Astrocyte (in vitro differentiated cells and primary cell): ENCODE measurements around the gene TRIM21. TPM values are rescaled to one million over a fixed set of nuclear protein-coding genes. Genes with fewer than 3 reads are reported as not detected.

ENCODE experiments used
- DNase-seq: peaks from one replicate; pipeline ENCODE4 v3.0.0-alpha.2; 2010; ENCODE audit warnings: low read depth
- FAIRE-seq: peaks from 2 replicates; lab custom pipeline; 2011; peaks lifted over from hg19 to GRCh38; lab: Jason Lieb, UNC
- H2AFZ ChIP-seq: 2 replicates; pipeline ENCODE4 v1.6.0; 2012; ENCODE audit warnings: low read depth, low read length, inconsistent platforms
- H3K27ac ChIP-seq: 2 replicates; pipeline ENCODE4 v1.5.1; 2011; ENCODE audit warnings: low read depth, low read length, inconsistent platforms
- H3K27me3 ChIP-seq: 2 replicates; pipeline ENCODE4 v1.6.0; 2011; ENCODE audit warnings: low read length, inconsistent platforms; ENCODE audit not compliant: insufficient read depth
- H3K36me3 ChIP-seq: 2 replicates; pipeline ENCODE4 v1.5.1; 2011; ENCODE audit warnings: low read length, inconsistent platforms; ENCODE audit not compliant: insufficient read depth
- H3K4me1 ChIP-seq: 2 replicates; pipeline ENCODE4 v1.5.1; 2011; ENCODE audit warnings: low read length, inconsistent platforms; ENCODE audit not compliant: insufficient read depth
- H3K4me2 ChIP-seq: 2 replicates; pipeline ENCODE4 v1.6.0; 2012; ENCODE audit warnings: low read length, inconsistent platforms
- H3K4me3 ChIP-seq: 2 replicates; pipeline ENCODE4 v1.5.1; 2011; ENCODE audit warnings: low read depth, mild to moderate bottlenecking, low read length, inconsistent platforms; ENCODE audit not compliant: insufficient read depth
- H3K79me2 ChIP-seq: 2 replicates; pipeline ENCODE4 v1.6.0; 2012; ENCODE audit warnings: mild to moderate bottlenecking, low read length, inconsistent platforms; ENCODE audit not compliant: insufficient read depth
- H3K9ac ChIP-seq: 2 replicates; pipeline ENCODE4 v1.6.0; 2012; ENCODE audit warnings: mild to moderate bottlenecking, low read length, inconsistent platforms
- H3K9me3 ChIP-seq: 2 replicates; pipeline ENCODE4 v1.5.1; 2012; ENCODE audit warnings: low read depth, mild to moderate bottlenecking, low read length, inconsistent platforms; ENCODE audit not compliant: insufficient read depth
- H4K20me1 ChIP-seq: 2 replicates; pipeline ENCODE4 v1.6.0; 2012; ENCODE audit warnings: low read length, inconsistent platforms; ENCODE audit not compliant: insufficient read depth
- H3K27ac Mint-ChIP-seq: one replicate; pipeline ENCODE4 v1.8.0; 2021; ENCODE audit warnings: mild to moderate bottlenecking, mixed read lengths; ENCODE audit not compliant: unreplicated experiment
- H3K27me3 Mint-ChIP-seq: one replicate; pipeline ENCODE4 v1.8.0; 2021; ENCODE audit warnings: low read depth, mixed read lengths; ENCODE audit not compliant: unreplicated experiment
- H3K36me3 Mint-ChIP-seq: one replicate; pipeline ENCODE4 v1.8.0; 2021; ENCODE audit warnings: low read depth, mixed read lengths; ENCODE audit not compliant: unreplicated experiment
- H3K4me1 Mint-ChIP-seq: one replicate; pipeline ENCODE4 v1.8.0; 2021; ENCODE audit warnings: low read depth, mixed read lengths; ENCODE audit not compliant: unreplicated experiment
- H3K4me3 Mint-ChIP-seq: one replicate; pipeline ENCODE4 v1.8.0; 2021; ENCODE audit warnings: mild to moderate bottlenecking, moderate library complexity, mixed read lengths; ENCODE audit not compliant: unreplicated experiment
- H3K9me3 Mint-ChIP-seq: one replicate; pipeline ENCODE4 v1.8.0; 2021; ENCODE audit warnings: mild to moderate bottlenecking, mixed read lengths; ENCODE audit not compliant: unreplicated experiment
- CTCF ChIP-seq: IDR thresholded peaks from 2 replicates; pipeline ENCODE4 v1.5.1; 2011; ENCODE audit warnings: low read depth, mild to moderate bottlenecking, inconsistent platforms, low read length, moderate library complexity; ENCODE audit not compliant: insufficient read depth
- EZH2 ChIP-seq: IDR thresholded peaks from 2 replicates; pipeline ENCODE4 v1.6.1; 2012; ENCODE audit warnings: mild to moderate bottlenecking, low read length, inconsistent platforms; ENCODE audit not compliant: insufficient read depth
- total RNA-seq: library from RNA; stranded (reverse); gene quantifications from 2 replicates; pipeline ENCODE4 v1.2.1, GENCODE V29; 2021

Gene TRIM21
- total RNA-seq, 1 donor from 2014 or later: 48.0 TPM

- no peaks in the 10 kb centered on the region for H3K79me2 ChIP-seq
- Mint-ChIP-seq H3K9me3 (no peaks in the 10 kb centered on the region), H3K4me1 (no peaks in the 10 kb centered on the region), H3K27ac (no peak overlapping the region), H3K36me3 (peaks cover 28% of the 10 kb centered on the region), H3K4me3 (no peak overlapping the region), H3K27me3 (no peaks in the 10 kb centered on the region)
- H3K9ac ChIP-seq: no peak overlapping the region
- H3K27me3 ChIP-seq: no peaks in the 10 kb centered on the region
- H3K4me1 ChIP-seq: no peaks in the 10 kb centered on the region
- H3K9me3 ChIP-seq: no peaks in the 10 kb centered on the region
- DNase-seq (no peak), FAIRE-seq (no peak)
- TF ChIP-seq CTCF (no peak), EZH2 (no peak)
- peaks cover 5% of the 10 kb centered on the region for H3K36me3 ChIP-seq
- no peaks in the 10 kb centered on the region for H4K20me1 ChIP-seq
- H3K4me3 ChIP-seq: no peak overlapping the region
- H2AFZ ChIP-seq: no peak overlapping the region
- no peak overlapping the region for H3K4me2 ChIP-seq
- no peak overlapping the region for H3K27ac ChIP-seq
Measured at GRCh38 chr11:4381901-4382300, 11.6 kb downstream of the TRIM21 start.

GRCh38 chr11:4375431-4376140 lies 17.9 kb downstream of the TRIM21 start:
- Mint-ChIP-seq H3K27ac (no peak overlapping the region), H3K9me3 (no peaks in the 10 kb centered on the region), H3K4me3 (no peak overlapping the region), H3K36me3 (peaks cover 2% of the 10 kb centered on the region), H3K4me1 (no peaks in the 10 kb centered on the region), H3K27me3 (no peaks in the 10 kb centered on the region)
- no peak for DNase-seq
- no peaks in the 10 kb centered on the region for H3K79me2 ChIP-seq
- H2AFZ ChIP-seq: no peak overlapping the region
- TF ChIP-seq EZH2 (no peak), CTCF (no peak)
- H3K9me3 ChIP-seq: no peaks in the 10 kb centered on the region
- no peak overlapping the region for H3K9ac ChIP-seq
- no peak overlapping the region for H3K4me3 ChIP-seq
- no peak overlapping the region for H3K27ac ChIP-seq
- no peaks in the 10 kb centered on the region for H3K27me3 ChIP-seq
- FAIRE-seq: no peak
- no peak overlapping the region for H3K4me2 ChIP-seq
- H4K20me1 ChIP-seq: no peaks in the 10 kb centered on the region
- no peaks in the 10 kb centered on the region for H3K4me1 ChIP-seq
- no peaks in the 10 kb centered on the region for H3K36me3 ChIP-seq

GRCh38 chr11:4370166-4370565 lies 23.3 kb downstream of the TRIM21 start:
- Histone ChIP-seq H3K4me3 (no peak overlapping the region), H4K20me1 (no peaks in the 10 kb centered on the region), H3K4me1 (no peaks in the 10 kb centered on the region), H3K9me3 (no peaks in the 10 kb centered on the region), H3K36me3 (no peaks in the 10 kb centered on the region), H3K27ac (no peak overlapping the region), H3K79me2 (no peaks in the 10 kb centered on the region), H2AFZ (no peak overlapping the region), H3K27me3 (no peaks in the 10 kb centered on the region), H3K4me2 (no peak overlapping the region), H3K9ac (no peak overlapping the region)
- Mint-ChIP-seq H3K27ac (no peak overlapping the region), H3K27me3 (no peaks in the 10 kb centered on the region), H3K4me1 (no peaks in the 10 kb centered on the region), H3K9me3 (no peaks in the 10 kb centered on the region), H3K4me3 (no peak overlapping the region), H3K36me3 (no peaks in the 10 kb centered on the region)
- TF ChIP-seq EZH2 (no peak), CTCF (no peak)
- no peak for FAIRE-seq
- DNase-seq: no peak
